Glutamatergic neuron (in vitro differentiated cells): ENCODE measurements around the gene MIA. TPM values are rescaled to one million over a fixed set of nuclear protein-coding genes. Genes with fewer than 3 reads are reported as not detected.

Experiments used
- DNase-seq: peaks from one replicate; pipeline ENCODE4 v3.0.0; 2022
- H3K27ac Mint-ChIP-seq: one replicate; pipeline ENCODE4 v1.8.0; 2020; ENCODE audit warnings: mild to moderate bottlenecking, mixed read lengths, inconsistent platforms; ENCODE audit not compliant: unreplicated experiment
- H3K27me3 Mint-ChIP-seq: one replicate; pipeline ENCODE4 v1.8.0; 2020; ENCODE audit warnings: mild to moderate bottlenecking, moderate library complexity, mixed read lengths, inconsistent platforms; ENCODE audit not compliant: unreplicated experiment
- H3K36me3 Mint-ChIP-seq: one replicate; pipeline ENCODE4 v1.8.0; 2020; ENCODE audit warnings: mild to moderate bottlenecking, mixed read lengths, inconsistent platforms; ENCODE audit not compliant: unreplicated experiment
- H3K4me1 Mint-ChIP-seq: one replicate; pipeline ENCODE4 v1.8.0; 2020; ENCODE audit warnings: mild to moderate bottlenecking, low read depth, mixed read lengths, inconsistent platforms; ENCODE audit not compliant: unreplicated experiment
- H3K4me3 Mint-ChIP-seq: one replicate; pipeline ENCODE4 v1.8.0; 2020; ENCODE audit warnings: mild to moderate bottlenecking, mixed read lengths, inconsistent platforms; ENCODE audit not compliant: unreplicated experiment
- H3K9me3 Mint-ChIP-seq: one replicate; pipeline ENCODE4 v1.8.0; 2020; ENCODE audit warnings: mild to moderate bottlenecking, moderate library complexity, mixed read lengths, inconsistent platforms; ENCODE audit not compliant: unreplicated experiment
- total RNA-seq: library from RNA; stranded (reverse); fragmentation: NEBNext Ultra II Directional; extraction: Animal tissue kit (Norgen Biotek cat#: 25700); gene quantifications from one replicate; pipeline ENCODE4 v1.2.1, GENCODE V29; 2021; ENCODE audit not compliant: unreplicated experiment
- TF ChIP-seq, protein P1 (sequence below): fragments of 200-600 bp; sonication (generic); IDR thresholded peaks from one replicate; pipeline ENCODE4 v1.5.0; 2021; ENCODE audit not compliant: partially characterized antibody, unreplicated experiment

Gene MIA
- total RNA-seq, 1 donor from 2014 or later = not detected

DNA sequence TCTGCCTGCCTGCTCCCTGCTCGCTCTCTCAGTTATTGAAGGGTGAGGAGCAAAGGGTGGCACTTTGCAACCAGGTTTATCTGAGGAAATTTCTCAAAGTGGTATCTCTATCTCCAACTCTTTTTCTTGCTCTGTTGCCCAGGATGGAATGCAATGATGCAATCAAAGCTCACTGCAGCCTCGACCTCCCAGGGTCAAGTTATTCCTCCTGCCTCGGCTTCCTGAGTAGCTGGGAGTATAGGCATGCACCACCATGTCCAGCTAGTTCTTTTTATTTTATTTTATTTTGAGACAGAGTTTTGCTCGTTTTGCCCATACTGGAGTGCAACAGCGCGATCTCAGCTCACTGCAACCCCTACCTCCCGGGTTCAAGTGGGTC lies 29.9 kb upstream of the MIA start:
- H3K36me3 Mint-ChIP-seq = no peaks in the 10 kb centered on the region
- no peak overlapping the region for H3K4me3 Mint-ChIP-seq
- H3K4me1 Mint-ChIP-seq = peaks cover 21% of the 10 kb centered on the region
- no peak for DNase-seq
- H3K27me3 Mint-ChIP-seq = peaks cover 18% of the 10 kb centered on the region
- H3K27ac Mint-ChIP-seq = no peak overlapping the region
- H3K9me3 Mint-ChIP-seq = peaks cover 3% of the 10 kb centered on the region
- TF ChIP-seq, protein P1, sequence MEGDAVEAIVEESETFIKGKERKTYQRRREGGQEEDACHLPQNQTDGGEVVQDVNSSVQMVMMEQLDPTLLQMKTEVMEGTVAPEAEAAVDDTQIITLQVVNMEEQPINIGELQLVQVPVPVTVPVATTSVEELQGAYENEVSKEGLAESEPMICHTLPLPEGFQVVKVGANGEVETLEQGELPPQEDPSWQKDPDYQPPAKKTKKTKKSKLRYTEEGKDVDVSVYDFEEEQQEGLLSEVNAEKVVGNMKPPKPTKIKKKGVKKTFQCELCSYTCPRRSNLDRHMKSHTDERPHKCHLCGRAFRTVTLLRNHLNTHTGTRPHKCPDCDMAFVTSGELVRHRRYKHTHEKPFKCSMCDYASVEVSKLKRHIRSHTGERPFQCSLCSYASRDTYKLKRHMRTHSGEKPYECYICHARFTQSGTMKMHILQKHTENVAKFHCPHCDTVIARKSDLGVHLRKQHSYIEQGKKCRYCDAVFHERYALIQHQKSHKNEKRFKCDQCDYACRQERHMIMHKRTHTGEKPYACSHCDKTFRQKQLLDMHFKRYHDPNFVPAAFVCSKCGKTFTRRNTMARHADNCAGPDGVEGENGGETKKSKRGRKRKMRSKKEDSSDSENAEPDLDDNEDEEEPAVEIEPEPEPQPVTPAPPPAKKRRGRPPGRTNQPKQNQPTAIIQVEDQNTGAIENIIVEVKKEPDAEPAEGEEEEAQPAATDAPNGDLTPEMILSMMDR = no peak

DNA sequence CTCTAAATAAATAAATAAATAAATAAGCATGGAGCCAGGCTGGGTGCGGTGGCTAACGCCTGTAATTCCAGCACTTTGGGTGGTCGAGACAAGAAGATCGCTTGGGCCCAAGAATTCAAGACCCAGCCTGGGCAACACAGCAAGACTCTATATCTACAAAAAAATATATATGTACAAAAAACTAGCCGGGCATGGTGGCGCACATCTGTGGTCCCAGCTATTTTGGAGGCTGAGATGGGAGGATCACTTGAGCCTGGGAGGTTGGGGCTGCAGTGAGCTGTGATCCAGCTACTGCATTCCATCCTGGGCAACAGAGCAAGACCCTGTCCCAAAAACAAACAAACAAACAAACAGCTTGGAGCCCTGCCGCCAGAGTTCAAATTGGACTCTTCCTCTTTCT lies 27.8 kb upstream of the MIA start:
- DNase-seq = no peak
- Mint-ChIP-seq H3K4me3 (no peak overlapping the region), H3K27me3 (peaks cover 14% of the 10 kb centered on the region), H3K4me1 (peaks cover 9% of the 10 kb centered on the region), H3K9me3 (peaks cover 7% of the 10 kb centered on the region), H3K27ac (no peak overlapping the region), H3K36me3 (no peaks in the 10 kb centered on the region)
- TF ChIP-seq, protein P1 = no peak

DNA sequence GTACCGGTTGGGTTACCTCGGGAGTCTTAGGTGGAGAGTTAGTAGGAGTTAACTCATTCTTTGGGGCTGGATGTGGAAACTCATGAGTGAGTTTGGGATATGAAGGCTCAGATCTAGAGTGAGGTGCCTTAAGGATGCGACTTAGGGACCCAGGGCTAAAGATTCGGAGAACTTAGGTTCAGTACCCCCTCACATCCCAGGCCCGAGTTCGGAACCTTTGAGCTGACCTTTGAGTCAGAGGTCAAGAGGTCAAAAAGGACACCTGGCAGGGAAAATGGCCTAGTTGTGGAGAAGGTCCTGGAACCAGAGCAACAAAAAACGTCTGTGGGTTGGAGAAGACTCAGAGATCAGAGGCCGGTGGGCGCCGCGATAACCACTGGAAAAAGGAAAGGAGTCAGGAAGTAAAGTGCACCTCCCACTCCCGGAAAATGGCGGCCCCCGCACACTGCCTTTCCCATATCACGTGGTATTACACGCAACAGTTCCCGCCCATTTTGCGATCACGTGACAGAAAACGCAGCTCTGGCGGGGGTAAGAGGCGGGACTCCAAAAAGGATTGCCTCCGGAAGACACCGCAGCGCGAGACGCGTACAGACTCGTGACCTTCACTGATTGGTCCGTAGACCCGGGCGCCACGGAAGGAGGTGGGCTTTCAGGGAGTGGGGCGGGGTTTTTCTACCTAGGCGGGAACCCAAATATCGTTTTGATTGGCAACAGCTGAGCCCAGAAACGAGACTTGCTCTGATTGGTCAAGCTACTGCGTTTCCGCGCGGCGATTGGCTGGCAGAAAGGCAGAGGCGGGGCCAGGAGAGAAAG lies 25.1 kb upstream of the MIA start, which contains the start of gene ACTMAP:
Gene ACTMAP, minus strand, starts transcription at position 420 of the 816 bp plus-strand sequence. CDS start 674 bp downstream, outside the sequence.
- H3K36me3 Mint-ChIP-seq = no peaks in the 10 kb centered on the region
- H3K27ac Mint-ChIP-seq = peak within 1 kb of the TSS; percentile 98
- peak; percentile 99 for DNase-seq
- H3K9me3 Mint-ChIP-seq = peaks cover 8% of the 10 kb centered on the region
- H3K27me3 Mint-ChIP-seq = peaks cover 11% of the 10 kb centered on the region
- TF ChIP-seq, protein P1 = no peak
- peaks cover 17% of the 10 kb centered on the region for H3K4me1 Mint-ChIP-seq
- peak within 1 kb of the TSS; percentile 100 for H3K4me3 Mint-ChIP-seq

DNA sequence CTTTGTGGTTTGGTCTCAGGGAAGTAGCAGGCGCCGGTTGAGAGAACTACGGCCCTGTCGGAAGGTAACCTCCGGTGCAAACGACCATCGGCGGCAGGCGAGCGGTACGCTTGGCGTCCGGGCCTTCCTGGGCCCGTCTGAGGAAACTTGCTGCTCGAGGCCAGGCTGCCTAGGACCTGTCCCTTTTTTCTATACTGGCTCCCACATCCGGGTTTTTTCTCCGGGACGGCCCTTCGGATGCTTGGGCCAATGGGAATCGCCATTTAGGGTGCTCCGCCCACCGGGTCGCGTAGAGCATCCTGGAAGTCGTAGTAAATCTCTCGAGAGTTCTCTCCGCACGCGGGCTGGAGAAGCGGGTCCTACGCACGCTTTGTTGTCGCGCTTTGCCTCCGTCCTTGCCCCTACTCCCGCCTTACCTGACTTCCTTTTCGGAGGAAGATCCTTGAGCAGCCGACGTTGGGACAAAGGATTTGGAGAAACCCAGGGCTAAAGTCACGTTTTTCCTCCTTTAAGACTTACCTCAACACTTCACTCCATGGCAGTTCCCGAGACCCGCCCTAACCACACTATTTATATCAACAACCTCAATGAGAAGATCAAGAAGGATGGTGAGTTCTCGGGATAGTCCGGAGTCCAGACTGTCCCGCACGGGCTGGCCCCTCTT lies 24.3 kb upstream of the MIA start, which contains the start of gene SNRPA:
Gene SNRPA, plus strand, starts transcription at position 330 of the 664 bp plus-strand sequence. Its CDS starts 206 bp downstream, at position 536.
- Mint-ChIP-seq H3K27ac (peak within 1 kb of the TSS; percentile 98), H3K36me3 (no peaks in the 10 kb centered on the region), H3K4me3 (peak within 1 kb of the TSS; percentile 100), H3K9me3 (peaks cover 8% of the 10 kb centered on the region), H3K4me1 (peaks cover 17% of the 10 kb centered on the region), H3K27me3 (peaks cover 11% of the 10 kb centered on the region)
- DNase-seq = peak; percentile 95
- TF ChIP-seq, protein P1 = no peak
